ENCODE data around the gene MACF1.

GRCh38 chr1:39178541-39179431 lies 25.7 kb upstream of the MACF1 start:
- TF ChIP-seq EP300 (IDR thresholded peaks at IDR 0.05) (peak in 1 of 4 donors; percentile 20), CTCF (IDR thresholded peaks at IDR 0.05) (no peak), POLR2A (IDR thresholded peaks at IDR 0.05) (no peak)
